GM12891 (cell line): Measurements from ENCODE around the gene POU2AF1.

Experiments
- POLR2A ChIP-seq: IDR thresholded peaks from 2 replicates; pipeline ENCODE4 v1.6.1; 2011; ENCODE audit warnings: low read depth, low read length, control low read depth
- POLR2AphosphoS5 ChIP-seq: IDR thresholded peaks from 2 replicates; pipeline ENCODE4 v1.6.1; 2011; ENCODE audit warnings: low read depth, low read length, control low read depth
- POU2F2 ChIP-seq: IDR thresholded peaks from 2 replicates; pipeline ENCODE4 v1.6.1; 2011; ENCODE audit warnings: low read depth, mild to moderate bottlenecking, control low read depth, low read length, moderate library complexity
- TAF1 ChIP-seq: IDR thresholded peaks from 2 replicates; pipeline ENCODE4 v1.6.1; 2011; ENCODE audit warnings: low read depth, low read length, control low read depth

DNA sequence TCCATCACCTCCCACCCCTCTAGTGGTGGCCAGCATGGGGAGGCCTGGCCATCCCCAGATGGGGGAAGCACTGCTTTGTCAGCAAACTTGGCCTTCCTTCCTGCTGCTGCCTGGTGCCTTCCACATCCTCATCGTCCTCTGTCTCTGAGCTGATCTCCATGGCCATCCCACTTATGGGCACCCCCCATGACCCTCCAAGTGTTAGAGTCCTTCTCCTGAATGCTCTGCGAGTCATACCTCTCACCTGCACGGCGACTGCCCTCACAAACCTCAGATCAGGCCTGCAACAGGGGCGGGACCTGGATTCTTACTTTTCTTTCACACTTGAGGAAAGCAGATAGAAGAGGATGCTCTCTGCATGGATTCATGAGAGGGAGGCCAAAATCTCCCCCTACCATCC is 24.0 kb downstream of the POU2AF1 start:
- TF ChIP-seq POU2F2: no peak
- peak; percentile 21; the same call in 1 of the 2 replicates for TF ChIP-seq POLR2AphosphoS5
- TF ChIP-seq POLR2A: no peak
- TF ChIP-seq TAF1: no peak
